Skeletal muscle tissue (tissue), 4 donors: ENCODE data around the gene ADCY9. TPM values are rescaled to one million over a fixed set of nuclear protein-coding genes. Genes with fewer than 3 reads are reported as not detected.
A peak's percentile ranks its signal among the peaks of the same experiment; 100 is the strongest.
"Not testable (repeated sequence)": the region's sequence is repeated elsewhere in the genome, so short reads cannot be mapped to it uniquely, and the experiment has no call there.

Experiments used
- H3K27ac ChIP-seq: one replicate; pipeline ENCODE4 v1.7.0; 2013; ENCODE audit warnings: mild to moderate bottlenecking, low read depth, low read length, inconsistent platforms
- H3K27me3 ChIP-seq, 3 donors: one replicate each; pipeline ENCODE4 v1.7.0; 2013; ENCODE audit warnings: low read length in 3 of 3; ENCODE audit not compliant: control insufficient read depth in 3 of 3, insufficient read depth in 3 of 3
- H3K36me3 ChIP-seq, 3 donors: one replicate each; pipeline ENCODE4 v1.7.0; 2013; ENCODE audit warnings: low read length in 3 of 3; ENCODE audit not compliant: control insufficient read depth in 3 of 3, insufficient read depth in 3 of 3
- H3K4me1 ChIP-seq, 3 donors: one replicate each; pipeline ENCODE4 v1.7.0; 2013; ENCODE audit warnings: low read length in 3 of 3, mild to moderate bottlenecking in 3 of 3; ENCODE audit not compliant: control insufficient read depth in 3 of 3, insufficient read depth in 3 of 3
- H3K4me3 ChIP-seq, 3 donors: one replicate each; pipeline ENCODE4 v1.7.0; 2013; ENCODE audit warnings: low read length in 3 of 3
- H3K9ac ChIP-seq, 3 donors: one replicate each; pipeline ENCODE4 v1.7.0; 2013; ENCODE audit warnings: low read length in 3 of 3, mild to moderate bottlenecking in 3 of 3, moderate library complexity in 2 of 3, low read depth in 1 of 3
- H3K9me3 ChIP-seq, 3 donors: one replicate each; pipeline ENCODE4 v1.7.0; 2013; ENCODE audit warnings: low read length in 3 of 3; ENCODE audit not compliant: control insufficient read depth in 3 of 3
- total RNA-seq: library from RNA; depleted of rRNA; stranded (reverse); fragments of >200 nt; gene quantifications from one replicate; pipeline ENCODE4 v1.2.3, GENCODE V29; 2014
- donor health status: Osteomylitis.

ADCY9 gene
- 8.9 TPM for total RNA-seq

GRCh38 chr16:4116325-4117249, at the start of gene ADCY9:
Gene ADCY9 (minus strand): TSS chr16:4116442. CDS start chr16:4115442, 1,000 bp downstream.
- Histone ChIP-seq H3K27me3 (no peaks in the 10 kb centered on the region), H3K27ac (peak within 1 kb of the TSS; percentile 77), H3K9ac (peak within 1 kb of the TSS; percentile 87 to 91 (median 88)), H3K4me3 (peak within 1 kb of the TSS; percentile 75 to 85 (median 79)), H3K36me3 (peaks cover 0 to 6% (median 5%) of the 10 kb centered on the region in 3 donors), H3K4me1 (peaks cover 32 to 36% (median 34%) of the 10 kb centered on the region in 3 donors), H3K9me3 (no peaks in the 10 kb centered on the region)

DNA sequence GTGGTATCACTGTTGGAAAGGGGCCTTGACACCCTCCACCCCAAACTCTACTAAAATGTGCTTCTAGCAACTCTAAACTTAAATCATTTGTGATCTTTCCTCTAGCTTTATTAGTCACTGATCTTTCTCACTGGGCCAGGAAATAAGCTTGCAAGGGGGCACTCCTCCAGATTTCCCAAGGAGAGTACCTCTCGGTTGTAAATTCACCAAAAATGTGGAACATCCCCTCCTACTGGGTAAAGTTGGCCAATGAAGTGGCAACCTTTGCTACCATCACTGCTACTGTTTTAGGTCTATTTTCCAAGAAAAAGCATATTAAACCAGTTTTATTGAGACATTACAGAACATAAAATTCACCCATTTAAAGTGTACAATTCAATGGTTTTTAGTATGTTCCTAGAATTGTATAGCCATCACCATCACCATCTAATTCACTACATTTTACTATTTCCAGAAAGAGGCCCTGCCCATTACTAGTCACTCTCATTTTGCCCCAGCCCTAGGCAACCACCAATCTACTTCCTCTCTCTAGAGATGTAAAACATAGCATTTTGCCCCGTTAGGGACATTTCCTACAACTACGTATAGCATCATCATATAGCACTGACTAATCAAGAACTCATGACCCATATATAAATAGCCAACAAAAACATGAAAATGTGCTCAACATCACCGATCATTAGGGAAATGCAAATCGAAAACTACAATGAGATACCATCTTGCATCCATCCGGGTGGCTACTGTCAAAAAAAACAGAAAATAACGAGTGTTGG, 44.6 kb upstream of the ADCY9 start:
- no peak overlapping the region for H3K4me3 ChIP-seq
- H3K4me1 ChIP-seq = no peaks in the 10 kb centered on the region
- no peaks in the 10 kb centered on the region for H3K9me3 ChIP-seq
- no peak overlapping the region for H3K9ac ChIP-seq
- no peak overlapping the region for H3K27ac ChIP-seq
- no peaks in the 10 kb centered on the region for H3K27me3 ChIP-seq
- H3K36me3 ChIP-seq = no peaks in the 10 kb centered on the region

- no peaks in the 10 kb centered on the region for H3K27me3 ChIP-seq
- H3K4me1 ChIP-seq = no peaks in the 10 kb centered on the region
- no peak overlapping the region for H3K9ac ChIP-seq
- H3K9me3 ChIP-seq = no peaks in the 10 kb centered on the region
- no peaks in the 10 kb centered on the region for H3K36me3 ChIP-seq
- no peak overlapping the region for H3K4me3 ChIP-seq
- H3K27ac ChIP-seq = no peak overlapping the region
Observed at GRCh38 chr16:4159726-4160125, 43.5 kb upstream of the ADCY9 start.

DNA sequence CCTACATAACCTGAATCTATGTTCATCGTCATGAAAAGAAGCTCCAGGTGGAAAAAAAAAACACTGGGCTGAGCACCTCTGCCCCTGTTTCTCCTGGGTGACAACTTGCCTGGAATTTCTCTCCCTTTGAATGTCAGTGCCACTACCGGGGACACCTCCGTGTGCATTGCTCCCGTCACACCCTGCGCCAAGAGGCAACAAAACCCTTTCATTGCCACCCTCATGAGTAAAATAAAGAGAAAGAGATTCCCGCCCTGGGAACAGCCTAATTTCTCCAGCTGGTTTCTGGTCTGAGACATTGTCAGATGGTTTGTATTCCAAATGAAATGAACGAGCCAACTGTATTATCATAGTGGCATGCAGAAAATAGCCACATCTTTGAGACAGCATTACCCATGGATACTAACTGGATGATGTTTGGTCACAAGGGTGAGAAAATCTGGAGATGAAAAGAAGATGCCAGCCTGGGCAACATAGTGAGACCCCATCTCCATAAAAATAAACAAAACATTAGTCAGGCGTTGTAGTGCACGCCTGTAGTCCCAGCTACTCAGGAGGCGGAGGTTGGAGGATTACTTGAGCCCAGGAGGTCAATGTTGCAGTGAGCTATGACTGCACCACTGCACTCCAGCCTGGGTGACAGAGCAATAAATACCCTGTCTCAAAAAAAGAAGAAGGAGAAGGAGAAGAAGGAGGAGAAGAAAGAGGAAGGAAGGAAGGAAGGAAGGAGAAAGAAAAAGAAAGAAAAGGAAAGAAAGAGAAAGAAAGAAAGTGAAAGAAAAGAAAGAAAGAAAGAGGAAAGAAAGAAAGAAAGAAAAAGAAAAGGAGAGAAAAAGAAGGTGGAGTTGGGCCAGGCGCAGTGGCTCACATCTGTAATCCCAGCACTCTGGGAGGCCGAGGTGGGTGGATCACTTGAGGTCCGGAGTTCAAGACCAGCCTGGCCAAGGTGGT, 42.2 kb upstream of the ADCY9 start:
- Histone ChIP-seq H3K27me3 (no peaks in the 10 kb centered on the region), H3K9ac (no peak overlapping the region), H3K4me3 (no peak overlapping the region)

DNA sequence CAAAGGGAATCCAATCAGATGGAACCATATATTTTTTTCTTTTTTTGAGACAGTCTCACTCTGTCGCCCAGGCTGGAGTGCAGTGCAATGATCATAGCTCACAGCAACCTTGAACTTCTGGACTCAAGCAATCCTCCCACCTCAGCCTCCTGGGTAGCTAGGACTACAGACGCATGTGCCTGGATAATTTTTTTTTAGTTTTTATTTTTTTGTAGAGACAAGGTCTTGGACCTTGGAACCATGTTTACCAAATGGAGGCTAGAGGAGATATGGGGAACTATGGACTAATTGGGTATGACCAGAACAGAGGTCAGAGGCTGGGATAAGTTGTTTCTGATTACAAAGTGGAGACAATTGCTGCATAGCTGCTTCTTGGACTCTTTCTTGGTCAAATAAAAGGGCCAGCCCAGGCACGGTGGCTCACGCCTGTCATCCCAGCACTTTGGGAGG, 41.2 kb upstream of the ADCY9 start:
- H3K27ac ChIP-seq = no peak overlapping the region
- H3K27me3 ChIP-seq = no peaks in the 10 kb centered on the region
- H3K36me3 ChIP-seq = no peaks in the 10 kb centered on the region
- no peak overlapping the region for H3K9ac ChIP-seq
- H3K4me3 ChIP-seq = no peak overlapping the region
- H3K9me3 ChIP-seq = no peaks in the 10 kb centered on the region
- no peaks in the 10 kb centered on the region for H3K4me1 ChIP-seq

More for the DNA sequence above, 42.2 kb upstream of the ADCY9 start:
- H3K36me3 ChIP-seq = no peaks in the 10 kb centered on the region
- H3K27ac ChIP-seq = no peak overlapping the region
- H3K4me1 ChIP-seq = no peaks in the 10 kb centered on the region
- H3K9me3 ChIP-seq = no peaks in the 10 kb centered on the region

DNA sequence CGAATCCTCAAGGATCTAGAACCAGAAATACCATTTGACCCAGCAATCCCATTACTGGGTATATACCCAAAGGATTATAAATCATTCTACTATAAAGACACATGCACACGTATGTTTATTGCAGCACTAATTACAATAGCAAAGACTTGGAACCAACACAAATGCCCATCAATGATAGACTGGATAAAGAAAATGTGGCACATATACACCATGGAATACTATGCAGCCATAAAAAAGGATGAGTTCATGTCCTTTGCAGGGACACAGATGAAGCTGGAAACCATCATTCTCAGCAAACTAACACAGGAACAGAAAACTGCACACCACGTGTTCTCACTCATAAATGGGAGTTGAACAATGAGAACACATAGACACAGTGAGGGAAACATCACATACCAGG, 40.3 kb upstream of the ADCY9 start:
- not testable (repeated sequence) for H3K36me3 ChIP-seq

DNA sequence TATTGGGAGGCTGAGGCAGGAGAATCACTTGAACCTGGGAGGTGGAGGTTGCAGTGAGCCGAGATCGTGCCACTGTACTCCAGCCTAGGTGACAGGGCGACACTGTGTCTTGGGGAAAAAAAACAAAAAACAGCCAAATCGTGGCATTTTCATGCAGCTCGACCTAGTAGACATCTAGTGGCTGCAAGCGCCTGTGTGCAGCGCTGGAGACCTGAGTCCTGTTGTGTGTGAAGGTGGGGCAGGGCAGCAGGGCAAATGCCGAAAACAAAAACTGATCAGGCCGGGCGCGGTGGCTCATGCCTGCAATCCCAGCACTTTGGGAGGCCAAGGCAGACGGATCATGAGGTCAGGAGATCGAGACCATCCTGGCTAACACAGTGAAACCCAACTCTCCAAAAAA, 37.1 kb upstream of the ADCY9 start:
- H3K27ac ChIP-seq, H3K4me3 ChIP-seq, H3K9ac ChIP-seq, H3K4me1 ChIP-seq, H3K9me3 ChIP-seq, H3K36me3 ChIP-seq, H3K27me3 ChIP-seq: not testable (repeated sequence)

More for the DNA sequence above, 40.3 kb upstream of the ADCY9 start:
- H3K9ac ChIP-seq, H3K9me3 ChIP-seq, H3K27me3 ChIP-seq, H3K27ac ChIP-seq, H3K4me1 ChIP-seq, H3K4me3 ChIP-seq: not testable (repeated sequence)

DNA sequence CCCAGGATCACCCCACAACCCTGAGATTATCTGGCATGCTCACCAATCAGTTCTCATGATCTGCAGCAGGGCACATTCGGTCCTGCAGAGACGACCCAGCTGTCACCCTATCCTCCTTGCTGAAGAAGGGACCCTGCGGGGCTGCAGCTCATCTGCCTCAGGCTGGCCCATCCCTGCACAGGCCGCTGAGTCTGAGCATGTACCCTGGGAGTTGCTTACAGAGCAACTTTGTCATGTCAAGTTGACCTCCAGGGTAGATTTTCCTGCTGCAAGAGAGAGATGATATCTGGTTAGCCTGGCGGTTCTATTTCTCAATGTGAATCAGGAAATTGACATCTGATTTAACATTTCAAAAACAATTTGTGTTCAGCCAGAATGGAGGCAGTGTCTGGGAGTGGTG, 36.0 kb upstream of the ADCY9 start:
- Histone ChIP-seq H3K27me3 (no peaks in the 10 kb centered on the region), H3K4me3 (no peak overlapping the region), H3K27ac (no peak overlapping the region), H3K9me3 (no peaks in the 10 kb centered on the region), H3K36me3 (no peaks in the 10 kb centered on the region), H3K9ac (no peak overlapping the region), H3K4me1 (no peaks in the 10 kb centered on the region)

DNA sequence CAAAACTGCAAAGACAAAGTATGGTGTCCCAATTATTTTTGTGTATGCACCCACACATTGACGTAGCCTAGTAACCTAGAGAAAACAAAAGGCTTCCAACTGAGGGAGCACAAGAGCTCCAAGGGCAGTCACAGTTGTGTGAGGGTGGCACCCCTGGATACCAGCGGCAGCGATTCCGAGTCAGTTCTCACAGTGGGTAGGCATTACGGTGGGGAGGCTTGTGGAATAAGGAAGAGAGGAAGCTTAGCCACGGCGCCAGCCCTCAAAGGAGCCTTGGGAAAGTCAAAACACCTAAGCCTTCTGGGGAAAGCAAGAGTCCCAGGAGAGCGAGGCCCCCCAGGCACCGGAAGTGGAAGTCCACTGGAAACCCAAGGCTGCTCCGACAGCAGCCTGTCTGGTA, 31.0 kb upstream of the ADCY9 start:
- no peak overlapping the region for H3K9ac ChIP-seq
- H3K27me3 ChIP-seq = no peaks in the 10 kb centered on the region
- no peak overlapping the region for H3K4me3 ChIP-seq
- no peaks in the 10 kb centered on the region for H3K36me3 ChIP-seq
- no peak overlapping the region for H3K27ac ChIP-seq
- no peaks in the 10 kb centered on the region for H3K4me1 ChIP-seq
- H3K9me3 ChIP-seq = no peaks in the 10 kb centered on the region
